ENCODE results near the gene UBE2R2. TPM values are rescaled to one million over a fixed set of nuclear protein-coding genes. Genes with fewer than 3 reads are reported as not detected.

UBE2R2 gene
- total RNA-seq, 1 experiment from 2014 or later = 52.1 TPM

GRCh38 chr9:33950371-33950770 lies 133.4 kb downstream of the UBE2R2 start:
- Histone ChIP-seq H3K23ac (ENCODE audit: insufficient read length, low read depth, low read length) (no peak overlapping the region), H2BK20ac (ENCODE audit: low read depth, low read length, poor library complexity, severe bottlenecking) (no peak overlapping the region), H3K27me3 (ENCODE audit: insufficient read depth, low read length) (no peaks in the 10 kb centered on the region), H4K8ac (replicated peaks; ENCODE audit: insufficient read length, low read depth, low read length) (no peak overlapping the region), H3K23me2 (ENCODE audit: insufficient read length, low read depth, low read length, poor library complexity, severe bottlenecking) (no peaks in the 10 kb centered on the region), H3K14ac (ENCODE audit: insufficient read depth, low read length) (no peak overlapping the region), H4K91ac (ENCODE audit: insufficient read length, low read depth, low read length) (no peak overlapping the region), H3K56ac (ENCODE audit: insufficient read length, low read depth, low read length) (no peak overlapping the region), H3K18ac (ENCODE audit: insufficient read length, low read depth, low read length) (no peak overlapping the region), H2BK15ac (ENCODE audit: low read depth, low read length) (no peak overlapping the region), H2BK120ac (ENCODE audit: low read depth, low read length, poor library complexity, severe bottlenecking) (no peak overlapping the region), H4K5ac (ENCODE audit: insufficient read length, low read depth, low read length) (no peak overlapping the region), H3K4me1 (ENCODE audit: insufficient read depth, low read length) (no peaks in the 10 kb centered on the region), H3K27ac (ENCODE audit: insufficient read length, low read depth, low read length) (no peak overlapping the region), H3K4ac (ENCODE audit: low read depth, low read length) (no peak overlapping the region), H2BK5ac (ENCODE audit: insufficient read length, low read length) (no peak overlapping the region), H3K79me1 (ENCODE audit: insufficient read depth, low read depth, low read length, poor library complexity, severe bottlenecking) (peaks cover 3% of the 10 kb centered on the region), H2AK5ac (ENCODE audit: insufficient read length, low read length) (no peak overlapping the region), H3K9me3 (ENCODE audit: control insufficient read depth, low read depth, low read length) (no peaks in the 10 kb centered on the region), H2AFZ (ENCODE audit: low read length) (no peak overlapping the region), H2BK12ac (ENCODE audit: insufficient read length, low read depth, low read length) (no peak overlapping the region), H4K20me1 (ENCODE audit: control insufficient read depth, insufficient read depth, insufficient read length) (no peaks in the 10 kb centered on the region), H3K79me2 (ENCODE audit: insufficient read depth, low read length) (no peaks in the 10 kb centered on the region), H3T11ph (ENCODE audit: low read length) (no peak overlapping the region), H3K9ac (ENCODE audit: extremely low read depth, insufficient read length, low read length) (no peak overlapping the region), H3K4me2 (ENCODE audit: insufficient read depth, insufficient read length, low read length) (no peak overlapping the region)
- WGBS (ENCODE audit: extremely low coverage, insufficient read length, low lambda C conversion rate) = no CpG with 5 or more reads among the region's 1 CpG
- H3K4me3 Mint-ChIP-seq = no peak overlapping the region
- peaks cover 40 to 77% (median 64%) of the 10 kb centered on the region in 3 experiments; a peak in 6 of 7 replicates for H3K36me3 Mint-ChIP-seq (ENCODE audit: insufficient read depth in 1 of 3, low read depth in 3 of 3)
- TF ChIP-seq CTCF (conservative IDR thresholded peaks at IDR 0.05) = no peak
- H3K27me3 Mint-ChIP-seq (ENCODE audit: low read depth) = no peaks in the 10 kb centered on the region
- no peaks in the 10 kb centered on the region for H3K9me3 Mint-ChIP-seq
- no peak overlapping the region for H3K27ac Mint-ChIP-seq
- DNase-seq = no peak
- no peaks in the 10 kb centered on the region for H3K4me1 Mint-ChIP-seq
